Measurements from ENCODE around the gene PERM1.

Gene PERM1

DNA sequence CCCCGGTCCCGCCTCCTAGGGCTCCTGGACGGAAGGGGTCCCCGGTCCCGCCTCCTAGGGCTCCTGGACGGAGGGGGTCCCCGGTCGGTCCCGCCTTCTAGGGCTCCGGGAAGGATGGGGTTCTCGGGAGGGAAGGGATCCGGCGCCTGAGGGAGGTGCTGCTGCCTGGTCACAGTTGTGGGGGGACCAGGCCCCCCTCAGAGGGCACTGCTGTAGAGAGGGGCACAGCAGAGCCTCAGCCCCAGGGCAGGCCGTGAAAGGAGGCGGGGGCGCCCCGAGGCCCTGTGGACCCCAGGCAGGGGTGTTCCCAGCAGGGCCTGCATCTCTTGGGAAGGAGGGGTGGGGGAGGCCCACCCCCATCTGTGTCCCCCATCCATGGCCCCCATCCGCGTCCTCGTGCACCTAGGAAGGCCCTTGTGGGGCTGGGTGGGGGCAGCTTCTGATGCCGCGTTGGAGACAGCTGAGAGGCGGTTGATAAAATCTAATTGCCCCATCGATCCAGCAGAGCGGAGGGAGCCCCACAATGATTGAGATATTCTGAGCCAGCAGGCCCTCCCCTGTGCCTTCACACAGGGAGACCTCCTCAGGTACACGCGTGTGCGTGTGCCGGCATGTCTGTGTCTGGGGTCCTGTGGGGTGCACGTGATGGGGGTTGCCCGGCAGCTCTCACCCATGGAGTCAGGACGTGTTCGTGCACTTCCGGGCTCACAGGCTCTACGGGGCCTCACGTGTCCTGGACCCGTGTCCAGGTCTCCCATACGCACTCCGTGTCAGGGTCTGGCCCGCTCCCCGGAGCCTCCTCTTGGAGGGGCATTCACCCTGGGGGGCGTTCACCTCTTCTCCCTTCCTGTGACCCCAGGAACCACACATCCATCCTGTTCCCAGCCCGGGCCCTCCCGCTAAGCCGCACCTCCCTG, 45.3 kb downstream of the PERM1 start:
- in situ Hi-C loops (cut with MboI; ENCODE audit: low sequenced_read_pairs) = no loop called here

DNA sequence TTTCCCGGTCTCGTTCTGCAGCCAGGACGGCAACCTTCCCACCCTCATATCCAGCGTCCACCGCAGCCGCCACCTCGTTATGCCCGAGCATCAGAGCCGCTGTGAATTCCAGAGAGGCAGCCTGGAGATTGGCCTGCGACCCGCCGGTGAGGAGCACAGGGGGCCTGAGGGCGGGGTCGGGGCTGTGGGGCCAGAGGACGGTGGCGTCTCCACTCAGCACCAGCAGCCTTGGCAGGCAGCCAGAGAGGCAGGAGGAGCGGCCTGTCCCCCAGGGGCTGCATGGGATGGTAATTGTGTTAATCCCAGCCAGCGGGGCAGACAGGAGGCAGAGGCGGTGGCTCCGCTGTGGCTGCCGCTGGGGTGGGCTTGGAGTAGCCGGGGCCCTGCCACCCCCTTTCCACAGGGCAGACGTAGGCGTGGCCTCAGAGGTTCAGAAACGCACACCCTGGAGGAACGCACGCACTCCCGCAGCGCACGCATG, 46.1 kb downstream of the PERM1 start:
- in situ Hi-C loops (cut with MboI; ENCODE audit: low sequenced_read_pairs) = no loop called here

DNA sequence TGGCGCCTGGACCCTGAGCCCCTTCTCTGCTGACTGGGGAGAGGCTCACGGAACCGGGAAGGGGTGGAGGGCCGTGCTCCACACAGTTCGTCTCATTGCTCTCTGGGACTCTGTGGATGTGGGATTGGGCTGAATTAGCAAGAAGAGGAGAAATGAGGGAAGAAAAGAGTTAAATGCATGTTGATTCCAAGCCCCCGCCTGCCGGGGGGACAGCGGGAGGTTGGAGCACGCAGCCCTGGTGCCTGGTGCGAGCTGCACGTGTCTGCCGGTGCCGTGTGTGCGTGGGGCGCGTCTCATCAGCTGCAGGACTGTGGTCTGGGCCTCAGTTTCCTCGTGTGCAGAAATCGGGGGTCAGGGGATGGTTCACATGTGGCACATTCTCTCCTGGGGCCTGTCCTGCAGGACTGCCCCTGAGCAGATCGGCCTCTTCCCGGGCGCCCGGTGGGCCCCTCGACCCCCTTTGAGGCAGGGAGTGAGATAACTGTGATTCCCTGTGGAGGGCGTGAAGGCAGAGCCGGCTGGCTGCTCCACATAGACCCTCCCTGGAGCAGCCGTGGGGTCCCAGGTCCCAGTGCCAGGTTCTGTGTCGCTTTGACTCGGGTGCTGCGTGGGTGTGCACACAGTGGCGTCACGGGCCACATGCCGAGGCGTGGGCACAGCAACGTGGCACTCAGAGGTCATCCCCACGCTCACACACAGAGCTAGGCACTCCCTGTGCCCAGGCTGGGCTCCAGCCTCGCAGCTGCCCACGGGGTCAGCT, 46.7 kb downstream of the PERM1 start:
- in situ Hi-C loops (cut with MboI; ENCODE audit: low sequenced_read_pairs) = no loop called here

DNA sequence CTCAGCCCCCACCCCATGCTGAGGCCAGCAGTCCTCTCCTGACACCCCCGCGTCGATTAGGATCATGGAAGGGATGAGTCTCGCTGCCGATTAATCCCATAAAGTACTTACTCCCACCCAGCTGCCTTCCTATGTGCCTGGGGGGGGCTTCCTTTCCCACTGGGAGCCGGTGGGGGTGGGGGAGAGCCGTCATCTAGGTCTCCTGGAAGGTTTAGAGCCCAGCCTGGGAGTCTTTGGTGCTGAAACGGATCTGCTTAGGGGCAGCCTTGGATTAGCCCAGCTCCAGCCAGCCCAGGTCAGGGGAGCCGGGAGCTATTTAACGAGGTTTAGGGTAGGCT, 48.3 kb downstream of the PERM1 start:
- in situ Hi-C loops (cut with MboI; ENCODE audit: low sequenced_read_pairs) = no loop called here

DNA sequence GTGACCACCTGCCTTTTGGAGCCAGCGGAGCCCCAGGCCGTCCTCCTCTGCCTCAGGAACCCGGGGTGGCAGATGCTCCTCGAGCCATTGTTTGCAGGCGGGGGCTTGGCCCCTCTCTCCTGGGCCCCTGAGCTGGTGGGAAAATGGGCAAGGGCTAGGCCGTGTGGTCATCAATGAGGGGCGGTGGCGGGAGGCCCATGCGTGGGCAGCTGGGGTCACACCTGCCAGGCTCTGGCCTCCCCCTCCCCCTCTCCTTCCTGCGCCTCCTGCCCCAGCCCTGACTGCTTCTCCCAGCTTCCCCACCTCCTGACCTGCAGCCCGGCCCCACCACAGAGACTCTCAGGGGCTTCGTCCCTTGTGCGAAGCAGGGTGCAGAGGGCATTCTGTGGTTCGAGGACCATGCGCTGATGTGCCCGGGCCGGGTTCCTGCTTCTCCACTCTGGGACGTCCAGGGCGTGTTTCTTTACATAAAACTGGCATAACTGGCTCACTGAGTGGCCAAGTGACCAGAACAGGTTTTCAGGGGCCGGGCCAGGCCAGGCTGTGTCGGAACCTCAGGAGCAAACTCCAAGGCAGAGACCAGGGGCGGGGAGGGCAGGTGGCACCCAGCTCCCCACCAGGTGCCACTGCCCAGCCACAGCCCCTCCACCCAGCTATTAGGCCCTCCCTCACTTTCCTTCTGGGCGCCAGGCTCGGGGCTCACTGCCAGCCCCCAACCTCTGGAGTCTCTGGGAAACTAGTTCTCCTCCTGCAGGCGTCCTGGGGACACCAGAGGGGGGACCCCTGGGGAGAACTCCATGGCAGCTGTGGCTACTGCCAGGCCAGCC, 48.9 kb downstream of the PERM1 start:
- in situ Hi-C loops (cut with MboI; ENCODE audit: low sequenced_read_pairs) = no loop called here

DNA sequence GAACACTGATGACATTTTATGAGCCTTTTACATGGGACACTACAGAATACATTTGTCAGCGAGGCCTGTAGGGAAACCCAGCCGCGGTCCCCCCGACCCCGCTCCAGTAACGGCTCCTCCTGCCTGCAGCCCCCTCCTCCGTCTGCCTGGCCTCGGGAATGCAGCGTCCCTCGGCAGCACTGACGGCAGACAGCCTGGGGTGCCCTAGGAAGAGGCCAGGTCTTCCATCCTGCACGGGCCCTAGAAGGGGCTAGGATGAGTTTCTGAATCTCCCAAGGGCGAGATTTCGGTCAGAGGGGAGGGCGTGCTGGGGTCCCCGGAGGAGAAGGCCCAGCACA, 49.8 kb downstream of the PERM1 start:
- in situ Hi-C loops (cut with MboI; ENCODE audit: low sequenced_read_pairs) = no loop called here

DNA sequence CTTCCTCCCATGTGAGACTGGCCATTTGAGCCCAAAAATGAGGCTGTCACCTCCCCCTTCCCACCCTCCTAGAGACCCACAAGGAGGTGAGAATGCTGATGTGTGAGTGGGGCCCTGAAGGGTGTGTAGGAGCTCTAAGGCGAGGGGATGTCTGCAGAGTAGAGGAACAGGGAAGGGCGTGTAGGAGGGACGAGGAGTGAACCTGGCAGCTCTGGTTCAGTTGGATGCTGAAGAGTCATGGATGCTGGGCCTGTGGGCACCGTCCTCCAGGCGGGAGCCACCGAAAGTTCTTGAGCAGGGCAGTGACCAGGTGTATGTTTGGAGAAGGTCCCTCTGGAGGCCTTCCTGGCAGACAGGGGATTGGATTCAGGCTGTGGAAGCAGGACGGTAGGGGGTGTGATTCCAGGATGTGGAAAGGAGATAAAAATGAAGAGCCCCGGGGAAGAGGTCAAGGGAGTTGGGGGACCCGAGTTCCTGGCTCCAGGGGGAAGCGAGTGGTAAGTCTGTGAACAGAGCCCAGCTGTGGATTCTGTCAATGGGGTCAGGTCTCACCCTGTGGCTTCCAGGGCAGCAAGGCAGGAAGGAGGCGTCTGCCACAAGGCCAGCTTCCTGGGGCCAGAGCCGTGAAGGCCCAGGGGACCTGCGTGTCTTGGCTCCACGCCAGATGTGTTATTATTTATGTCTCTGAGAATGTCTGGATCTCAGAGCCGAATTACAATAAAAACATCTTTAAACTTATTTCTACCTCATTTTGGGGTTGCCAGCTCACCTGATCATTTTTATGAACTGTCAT, 50.3 kb downstream of the PERM1 start:
- in situ Hi-C loops (cut with MboI; ENCODE audit: low sequenced_read_pairs) = no loop called here

DNA sequence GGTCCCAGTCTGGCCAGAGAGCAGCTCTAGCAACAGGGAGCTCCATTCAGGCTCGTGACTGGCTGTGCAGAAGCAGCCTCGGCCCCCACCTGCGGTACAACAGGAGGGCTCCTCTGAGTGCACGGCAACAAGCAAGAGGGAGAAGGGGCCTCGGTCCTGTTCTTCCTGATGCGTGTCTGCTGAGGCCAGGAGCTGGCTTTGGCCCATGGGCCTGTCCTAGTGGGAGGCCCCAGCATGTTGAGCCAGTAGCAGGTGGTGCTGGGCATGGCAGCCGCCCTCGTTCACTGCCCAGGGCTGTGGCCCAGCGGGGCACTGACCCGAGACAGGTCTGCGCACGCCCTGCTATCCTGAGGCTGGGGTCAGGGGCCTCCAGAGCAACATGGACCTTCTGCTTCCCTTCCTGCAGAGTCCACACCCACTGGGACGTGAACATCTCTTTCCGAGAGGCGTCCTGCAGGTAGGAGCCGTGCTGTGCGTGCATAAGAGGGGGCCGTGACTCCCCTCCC, 51.2 kb downstream of the PERM1 start:
- in situ Hi-C loops (cut with MboI; ENCODE audit: low sequenced_read_pairs) = no loop called here

DNA sequence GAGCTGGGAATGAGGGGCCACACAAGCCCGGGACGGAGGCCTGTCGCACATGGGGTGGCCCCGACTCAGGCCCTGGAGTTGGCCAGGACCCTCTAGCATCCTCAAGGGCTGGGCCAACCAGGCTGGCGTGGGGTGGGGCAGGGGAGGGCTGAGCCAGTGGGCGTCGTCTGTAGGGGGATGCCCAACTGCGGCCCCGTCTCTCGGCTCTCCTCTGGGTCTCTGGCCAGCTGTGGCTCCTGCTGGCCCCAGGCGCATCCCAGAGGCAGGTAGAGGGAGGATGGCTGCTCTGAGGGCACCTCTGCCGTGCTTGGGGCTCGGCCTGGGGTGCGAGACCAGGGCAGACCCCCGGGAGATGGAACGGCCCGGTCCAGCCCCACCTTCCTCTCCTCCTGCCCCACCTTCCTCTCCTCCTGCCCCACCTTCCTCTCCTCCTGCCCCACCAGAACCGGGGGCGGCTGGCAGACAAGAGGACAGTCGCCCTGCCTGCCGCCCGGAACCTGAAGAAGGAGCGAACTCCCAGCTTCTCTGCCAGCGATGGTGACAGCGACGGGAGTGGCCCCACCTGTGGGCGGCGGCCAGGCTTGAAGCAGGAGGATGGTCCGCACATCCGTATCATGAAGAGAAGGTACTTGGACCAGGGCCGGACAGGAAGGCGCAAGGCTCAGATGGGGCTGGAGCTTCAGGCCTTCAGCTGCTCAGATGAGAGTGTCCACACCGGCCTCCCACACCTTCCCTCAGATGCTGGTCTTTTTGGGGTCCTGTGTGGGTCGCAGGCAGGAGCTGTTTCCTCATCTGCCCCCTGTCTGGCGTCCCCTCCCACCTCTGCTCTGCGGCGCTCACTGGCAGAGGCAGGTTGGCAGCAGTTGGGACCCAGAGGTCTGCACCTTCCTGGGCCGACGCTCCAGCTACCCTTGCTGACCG, 51.9 kb downstream of the PERM1 start:
- in situ Hi-C loops (cut with MboI; ENCODE audit: low sequenced_read_pairs) = no loop called here

DNA sequence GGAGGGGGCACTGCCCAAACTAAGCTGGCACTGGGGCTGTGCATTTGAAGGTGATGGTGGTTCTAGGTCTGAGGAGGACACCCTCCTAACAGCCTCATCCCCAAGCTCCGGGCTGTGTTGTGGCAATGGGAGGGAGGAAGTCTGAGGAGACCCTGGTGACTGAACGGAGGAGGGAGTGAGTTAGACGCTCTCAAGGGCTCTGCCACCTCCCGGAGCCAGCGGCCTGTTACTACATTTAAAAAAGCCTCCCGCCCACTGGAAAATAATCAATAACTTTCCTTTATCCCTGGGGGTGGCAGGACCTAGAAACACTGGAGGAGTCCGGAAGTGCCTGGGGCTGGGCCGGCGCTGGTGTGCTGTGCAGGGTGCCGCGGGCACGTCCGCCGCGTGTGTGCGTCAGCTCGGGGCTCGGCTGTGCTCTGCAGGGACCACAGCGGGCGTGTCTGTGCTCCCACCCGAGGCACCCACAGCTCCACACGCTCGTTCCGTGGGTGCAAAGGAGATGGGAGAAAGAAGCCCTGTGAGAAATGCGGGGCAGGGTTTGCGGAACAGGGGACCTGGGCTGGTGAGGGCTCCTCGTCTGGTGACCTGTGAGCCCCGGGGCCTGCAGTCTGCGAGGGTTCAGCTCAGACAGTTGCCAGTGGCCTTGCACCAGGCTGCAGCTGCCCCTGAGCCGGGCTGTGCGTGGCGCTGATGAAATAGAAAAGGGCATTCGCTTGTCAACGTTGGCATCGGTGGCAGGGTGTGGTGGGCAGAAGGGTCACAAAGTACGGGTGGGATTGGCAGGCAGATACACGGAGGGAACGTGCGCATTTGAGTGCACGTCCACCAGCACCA, 52.9 kb downstream of the PERM1 start:
- in situ Hi-C loops (cut with MboI; ENCODE audit: low sequenced_read_pairs) = no loop called here

DNA sequence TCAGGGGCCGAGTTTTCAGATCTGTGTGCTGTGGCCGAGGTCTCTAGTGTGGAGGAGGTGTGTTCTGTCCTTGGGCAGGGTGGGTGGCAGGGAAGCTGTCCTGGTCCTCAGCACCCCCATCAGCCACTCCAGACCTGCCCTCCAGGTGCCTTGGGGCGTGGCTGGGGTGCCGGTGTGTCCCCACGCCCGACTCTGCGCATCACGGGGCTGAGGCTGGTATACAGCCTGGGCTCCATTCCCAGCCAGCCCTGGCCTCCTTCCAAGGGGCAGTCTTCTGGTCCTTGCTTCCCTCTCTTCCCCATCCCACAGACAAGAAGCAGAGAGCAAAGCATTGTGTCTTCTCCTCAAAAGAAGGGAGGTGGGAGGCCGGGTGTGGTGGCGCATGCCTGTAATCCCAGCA, 54.1 kb downstream of the PERM1 start:
- in situ Hi-C loops (cut with MboI; ENCODE audit: low sequenced_read_pairs) = no loop called here

DNA sequence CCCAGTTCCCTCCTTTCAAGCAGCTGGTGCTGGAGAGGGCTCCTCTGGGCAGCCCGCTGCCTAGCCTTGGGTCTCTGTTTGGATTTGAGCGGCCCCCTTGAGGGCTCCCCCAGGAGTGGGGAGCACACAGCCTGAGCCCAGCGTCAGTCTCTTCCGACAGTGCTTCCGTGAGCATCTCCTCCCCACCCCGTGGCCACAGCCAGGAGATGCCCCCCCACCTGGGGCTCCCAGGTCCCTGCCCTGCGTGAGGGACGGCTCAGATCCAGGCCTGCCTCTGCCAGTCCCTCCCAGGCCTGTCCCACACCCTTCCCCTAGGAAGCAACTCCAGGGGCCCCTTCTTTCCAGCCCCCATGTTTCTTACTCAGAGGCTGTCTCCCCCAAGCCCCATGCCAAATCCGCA, 54.7 kb downstream of the PERM1 start:
- in situ Hi-C loops (cut with MboI; ENCODE audit: low sequenced_read_pairs) = no loop called here

DNA sequence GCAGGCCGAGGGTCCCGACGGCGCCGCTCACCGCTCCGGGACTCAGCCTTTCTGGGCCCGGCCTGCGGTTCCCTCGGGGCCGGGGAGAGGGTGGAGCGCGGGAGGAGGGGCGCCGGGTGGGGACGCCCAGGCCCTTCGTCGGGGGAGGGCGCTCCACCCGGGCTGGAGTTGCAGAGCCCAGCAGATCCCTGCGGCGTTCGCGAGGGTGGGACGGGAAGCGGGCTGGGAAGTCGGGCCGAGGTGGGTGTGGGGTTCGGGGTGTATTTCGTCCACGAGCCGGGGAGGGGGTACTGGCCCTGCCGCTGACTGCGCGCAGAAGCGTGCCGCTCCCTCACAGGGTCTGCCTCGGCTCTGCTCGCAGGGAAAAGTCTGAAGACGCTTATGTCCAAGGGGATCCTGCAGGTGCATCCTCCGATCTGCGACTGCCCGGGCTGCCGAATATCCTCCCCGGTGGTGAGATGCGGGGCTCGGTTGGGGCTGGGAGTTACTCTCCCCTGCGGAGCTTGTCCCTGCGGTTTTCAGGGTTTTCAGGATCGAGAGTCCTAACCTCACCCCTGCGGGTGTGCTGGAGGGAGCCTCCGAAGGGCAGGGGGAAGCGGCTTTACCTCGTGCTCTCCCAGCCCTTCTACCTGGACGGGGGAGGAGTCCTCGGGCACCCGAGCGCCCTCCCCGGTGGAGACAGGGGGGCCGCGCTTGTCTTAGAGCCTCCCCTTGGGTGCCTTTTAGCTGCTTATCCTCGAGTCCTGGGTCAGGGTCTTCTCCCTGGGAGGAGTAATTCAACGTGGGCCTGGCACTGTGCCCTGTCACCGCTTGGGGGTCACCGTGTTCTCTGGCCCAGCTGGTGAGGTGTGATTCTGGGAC, 56.1 kb downstream of the PERM1 start:
- in situ Hi-C loops (cut with MboI; ENCODE audit: low sequenced_read_pairs) = no loop called here
